ENCODE data around the gene CRYBG3.

CRYBG3 gene

GRCh38 chr3:97949110-97949485, 127.3 kb downstream of the CRYBG3 start:
- peak; percentile 18 for DNase-seq

- DNase-seq, result peak; percentile 58
Observed at GRCh38 chr3:97949743-97950142, 127.9 kb downstream of the CRYBG3 start.

GRCh38 chr3:97950360-97950759, 128.5 kb downstream of the CRYBG3 start:
- DNase-seq, result no peak

GRCh38 chr3:97952280-97952679, 130.5 kb downstream of the CRYBG3 start:
- DNase-seq, result no peak

GRCh38 chr3:97952872-97953271, 131.1 kb downstream of the CRYBG3 start:
- no peak for DNase-seq

GRCh38 chr3:97954228-97954827, 132.5 kb downstream of the CRYBG3 start:
- DNase-seq, result no peak

- no peak for DNase-seq
Observed at GRCh38 chr3:97956051-97956450, 134.2 kb downstream of the CRYBG3 start.

DNA sequence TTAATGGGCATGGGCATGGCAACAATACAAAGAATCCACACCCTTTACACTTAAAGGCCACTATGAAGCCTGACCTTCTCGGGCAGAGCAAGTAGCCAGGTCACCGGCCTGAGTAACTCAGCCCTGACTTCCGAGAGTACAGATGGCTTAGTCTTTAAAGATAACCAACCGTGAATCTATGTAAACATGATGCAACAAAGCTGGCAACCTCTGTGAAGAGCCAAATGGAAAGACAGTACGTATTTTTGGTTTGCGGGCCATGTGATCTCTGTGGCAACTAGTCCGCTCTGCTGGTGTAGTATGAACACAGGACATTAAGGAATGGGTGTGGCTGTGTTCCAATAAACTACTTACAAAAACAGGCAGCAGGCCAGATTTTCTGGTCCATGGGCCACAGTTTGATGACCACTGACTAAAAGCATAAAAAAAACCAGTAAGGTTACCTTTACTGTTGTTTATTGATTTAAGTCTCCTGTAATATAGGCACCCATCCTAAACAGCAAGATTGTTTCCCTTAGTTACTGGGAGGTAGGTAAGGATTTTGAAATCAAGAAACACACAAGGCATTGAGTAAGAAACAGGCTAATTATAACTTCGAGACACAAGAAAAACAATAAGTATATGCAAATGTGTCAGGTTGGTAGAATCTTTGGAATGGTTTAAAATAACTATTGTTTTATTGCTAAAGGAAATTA, 136.0 kb downstream of the CRYBG3 start:
- DNase-seq, result peak; percentile 35

GRCh38 chr3:97958396-97958795, 136.6 kb downstream of the CRYBG3 start:
- DNase-seq, result peak; percentile 32

DNA sequence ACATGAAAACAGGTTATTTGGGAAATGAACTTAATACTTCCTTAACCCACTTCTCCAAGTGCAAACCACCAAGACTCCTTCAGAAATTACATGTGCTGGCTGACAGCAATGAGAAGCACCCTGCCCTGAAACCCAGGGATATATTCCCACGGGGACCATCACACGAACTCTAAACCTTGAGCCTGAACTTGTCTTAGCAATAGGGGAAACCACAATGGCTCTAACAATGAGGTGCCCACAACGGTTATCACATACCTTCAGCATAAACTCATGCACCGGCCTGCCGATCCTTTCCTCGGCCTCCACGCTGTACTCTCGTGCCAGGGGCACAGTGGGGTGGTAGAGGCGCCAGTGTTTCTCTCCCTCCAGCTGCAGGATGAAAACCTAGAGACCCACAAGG, 137.0 kb downstream of the CRYBG3 start:
- peak; percentile 32 for DNase-seq

- no peak for DNase-seq
Observed at GRCh38 chr3:97959872-97960271, 138.1 kb downstream of the CRYBG3 start.

GRCh38 chr3:97960551-97960950, 138.7 kb downstream of the CRYBG3 start:
- DNase-seq, result no peak

DNA sequence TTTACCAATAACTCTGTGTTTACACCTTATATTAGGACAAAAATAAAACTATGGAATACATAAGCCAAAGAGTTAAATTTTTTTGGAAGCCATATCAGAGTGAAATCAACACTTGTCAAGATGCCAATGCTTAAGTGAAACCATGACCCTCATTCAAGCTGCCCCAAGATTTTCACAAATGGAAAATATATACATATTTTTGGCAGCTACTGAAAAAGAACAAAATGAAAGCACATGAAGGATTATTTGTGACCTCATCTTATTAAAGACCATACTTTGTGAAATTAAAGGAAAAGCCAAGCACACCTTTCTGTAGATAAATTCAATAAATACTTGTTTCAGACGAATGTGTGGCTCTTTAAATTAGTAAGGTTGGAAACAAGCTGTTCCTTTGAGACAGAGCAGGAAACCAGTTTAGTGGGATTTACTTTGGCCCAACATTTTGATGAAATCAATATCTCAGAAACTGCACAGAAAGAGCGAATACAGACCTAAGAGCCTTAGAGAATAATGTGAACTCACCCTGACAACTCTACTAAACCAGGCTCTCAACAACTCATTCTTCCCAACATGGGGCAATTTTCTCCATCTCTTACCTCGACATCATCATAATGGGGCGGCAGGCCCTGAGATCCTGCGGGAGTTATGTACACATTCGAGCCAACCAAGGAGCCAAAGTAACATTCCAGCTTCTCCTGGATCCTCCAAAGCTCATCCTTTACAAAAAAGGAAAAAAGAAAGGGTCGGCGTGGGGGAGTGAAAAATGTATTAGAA, 139.4 kb downstream of the CRYBG3 start:
- no peak for DNase-seq

DNA sequence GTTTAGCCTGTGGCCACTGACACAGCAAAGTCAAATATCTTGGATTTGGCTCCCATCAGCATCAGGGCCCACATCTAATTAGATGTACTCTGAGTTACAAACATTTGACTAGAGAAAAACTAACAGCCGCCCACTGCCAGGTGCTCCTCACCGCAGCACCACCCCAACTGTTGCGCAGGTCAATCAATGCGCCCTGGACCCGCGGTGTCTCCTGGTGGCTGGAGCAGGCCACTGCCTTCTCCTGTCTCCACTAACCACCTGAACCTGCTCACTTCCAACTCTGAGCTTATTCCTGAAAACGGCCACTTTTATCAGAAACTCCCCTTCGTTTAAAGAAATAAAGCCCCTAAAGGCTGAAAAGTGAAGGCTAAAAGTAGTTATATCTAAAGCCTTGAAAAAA, 146.2 kb downstream of the CRYBG3 start:
- DNase-seq, result no peak

GRCh38 chr3:97968376-97968775, 146.6 kb downstream of the CRYBG3 start:
- DNase-seq, result no peak

GRCh38 chr3:97969541-97969940, 147.7 kb downstream of the CRYBG3 start:
- no peak for DNase-seq

DNA sequence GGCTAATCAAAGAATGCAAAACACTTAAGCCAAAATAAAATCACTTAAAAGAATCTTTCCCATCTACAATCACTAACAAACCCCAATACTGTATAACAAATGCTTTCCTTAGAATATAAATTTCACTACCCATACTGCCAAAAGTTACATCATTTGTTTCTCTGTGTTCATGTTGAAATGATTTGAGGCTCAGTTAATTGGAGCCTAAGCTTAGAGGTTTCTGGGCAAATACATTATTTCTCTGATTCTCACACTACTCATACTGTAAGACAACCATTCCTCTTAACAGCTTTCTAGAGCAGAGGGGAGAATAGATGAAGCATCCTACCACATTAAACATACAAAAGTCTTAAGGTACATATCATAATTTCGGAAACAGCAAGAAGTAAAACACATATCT, 148.3 kb downstream of the CRYBG3 start:
- no peak for DNase-seq

GRCh38 chr3:97970956-97971620, 149.3 kb downstream of the CRYBG3 start:
- peak; percentile 65 for DNase-seq

- DNase-seq, result peak; percentile 58
Observed at GRCh38 chr3:97971679-97972567, 150.1 kb downstream of the CRYBG3 start, which contains the start of gene RIOX2. RIOX2 (minus strand) TSS chr3:97972431; CDS start chr3:97967593, 4,838 bp downstream.

- DNase-seq, result no peak
Observed at GRCh38 chr3:97972976-97973375, 151.2 kb downstream of the CRYBG3 start.

GRCh38 chr3:97974996-97975395, 153.2 kb downstream of the CRYBG3 start:
- DNase-seq, result no peak

DNA sequence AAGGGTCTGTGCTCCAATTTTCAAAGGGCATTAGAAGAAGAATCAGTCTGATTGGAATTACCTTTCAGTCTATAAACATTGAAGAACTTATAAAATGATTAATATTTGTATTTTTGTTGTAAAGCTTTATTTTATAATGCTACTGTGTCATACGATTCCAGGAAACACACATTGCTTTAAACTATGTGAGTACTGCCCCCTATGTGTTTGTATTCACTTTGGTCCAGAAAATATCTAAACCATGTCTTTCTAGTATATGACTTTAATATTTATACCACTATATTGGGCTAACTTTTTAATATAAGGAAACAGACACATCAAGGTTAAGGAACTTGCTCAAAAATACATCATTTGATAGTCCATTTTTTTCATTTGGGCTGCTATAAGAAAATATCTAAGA, 153.7 kb downstream of the CRYBG3 start:
- DNase-seq, result no peak
